Activated T-cell treated with anti-CD3 and anti-CD28 coated beads, Interleukin-2, amount 50 U/mL, for 24 hours (primary cell): ENCODE measurements around the gene RASGRP2.
A peak's percentile ranks its signal among the peaks of the same experiment; 100 is the strongest.

Experiments used
- DNase-seq: peaks from one replicate; pipeline ENCODE4 v3.0.0-alpha.2; 2020
- H3K27ac Mint-ChIP-seq: 2 replicates; pipeline ENCODE4 v1.8.0; 2020; ENCODE audit warnings: mild to moderate bottlenecking, mixed read lengths
- H3K27me3 Mint-ChIP-seq: 2 replicates; pipeline ENCODE4 v1.8.0; 2020; ENCODE audit warnings: mixed read lengths
- H3K36me3 Mint-ChIP-seq: 2 replicates; pipeline ENCODE4 v1.8.0; 2020; ENCODE audit warnings: low read depth, mixed read lengths
- H3K4me1 Mint-ChIP-seq: 2 replicates; pipeline ENCODE4 v1.8.0; 2020; ENCODE audit warnings: low read depth, mixed read lengths
- H3K4me3 Mint-ChIP-seq: 2 replicates; pipeline ENCODE4 v1.8.0; 2020; ENCODE audit warnings: mild to moderate bottlenecking, moderate library complexity, mixed read lengths
- H3K9me3 Mint-ChIP-seq: 2 replicates; pipeline ENCODE4 v1.8.0; 2020; ENCODE audit warnings: mixed read lengths

RASGRP2 gene

DNA sequence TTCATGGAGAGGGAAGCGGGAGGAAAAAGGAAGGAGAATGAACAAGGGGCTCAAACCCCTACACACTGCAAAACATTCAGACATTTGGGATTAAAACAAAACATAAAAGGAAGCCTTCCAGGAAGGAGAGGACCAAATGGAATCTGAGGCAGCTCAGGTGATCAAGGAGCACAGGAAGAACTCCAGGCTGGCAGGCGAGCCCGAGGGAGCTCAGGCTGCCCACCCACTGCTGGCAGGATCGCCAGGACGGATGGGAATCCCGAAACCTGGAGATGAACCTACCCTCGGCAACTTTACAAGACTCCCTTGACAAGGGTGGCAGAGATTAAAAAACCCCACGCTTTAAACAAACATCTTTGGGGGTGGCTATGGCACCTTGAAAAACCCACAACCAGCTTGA lies 20.8 kb upstream of the RASGRP2 start:
- peak; percentile 24 for DNase-seq
- H3K9me3 Mint-ChIP-seq: no peaks in the 10 kb centered on the region
- H3K27ac Mint-ChIP-seq: peak overlapping the region; percentile 90
- no peaks in the 10 kb centered on the region for H3K27me3 Mint-ChIP-seq
- H3K4me1 Mint-ChIP-seq: peaks cover 89% of the 10 kb centered on the region
- peak overlapping the region; percentile 58 for H3K4me3 Mint-ChIP-seq
- H3K36me3 Mint-ChIP-seq: peaks cover 89% of the 10 kb centered on the region

GRCh38 chr11:64764040-64764611 lies 20.2 kb upstream of the RASGRP2 start:
- Mint-ChIP-seq H3K4me1 (peaks cover 89% of the 10 kb centered on the region), H3K9me3 (no peaks in the 10 kb centered on the region), H3K4me3 (peak overlapping the region; percentile 58), H3K27me3 (no peaks in the 10 kb centered on the region), H3K27ac (peak overlapping the region; percentile 90), H3K36me3 (peaks cover 84% of the 10 kb centered on the region)
- DNase-seq: peak; percentile 57

GRCh38 chr11:64763526-64764039 lies 19.6 kb upstream of the RASGRP2 start:
- peaks cover 78% of the 10 kb centered on the region for H3K36me3 Mint-ChIP-seq
- peak overlapping the region; percentile 90 for H3K27ac Mint-ChIP-seq
- no peaks in the 10 kb centered on the region for H3K27me3 Mint-ChIP-seq
- no peaks in the 10 kb centered on the region for H3K9me3 Mint-ChIP-seq
- peaks cover 84% of the 10 kb centered on the region for H3K4me1 Mint-ChIP-seq
- DNase-seq: peak; percentile 55
- H3K4me3 Mint-ChIP-seq: peak overlapping the region; percentile 58

- DNase-seq: no peak
- Mint-ChIP-seq H3K27ac (peak overlapping the region; percentile 90), H3K4me1 (peaks cover 77% of the 10 kb centered on the region), H3K9me3 (no peaks in the 10 kb centered on the region), H3K36me3 (peaks cover 71% of the 10 kb centered on the region), H3K4me3 (no peak overlapping the region), H3K27me3 (no peaks in the 10 kb centered on the region)
Measured at GRCh38 chr11:64762674-64763525, 19.0 kb upstream of the RASGRP2 start.

- H3K4me1 Mint-ChIP-seq: peaks cover 71% of the 10 kb centered on the region
- H3K36me3 Mint-ChIP-seq: peaks cover 67% of the 10 kb centered on the region
- no peaks in the 10 kb centered on the region for H3K9me3 Mint-ChIP-seq
- DNase-seq: peak; percentile 48
- H3K27me3 Mint-ChIP-seq: no peaks in the 10 kb centered on the region
- H3K4me3 Mint-ChIP-seq: no peak overlapping the region
- H3K27ac Mint-ChIP-seq: peak overlapping the region; percentile 90
Measured at GRCh38 chr11:64762277-64762673, 18.3 kb upstream of the RASGRP2 start.

GRCh38 chr11:64760759-64761420 lies 16.9 kb upstream of the RASGRP2 start:
- Mint-ChIP-seq H3K4me3 (no peak overlapping the region), H3K4me1 (peaks cover 60% of the 10 kb centered on the region), H3K9me3 (no peaks in the 10 kb centered on the region), H3K36me3 (peaks cover 58% of the 10 kb centered on the region), H3K27ac (peak overlapping the region; percentile 90), H3K27me3 (no peaks in the 10 kb centered on the region)
- no peak for DNase-seq

GRCh38 chr11:64759722-64760719 lies 16.1 kb upstream of the RASGRP2 start, which contains the start of gene PYGM:
Gene PYGM, minus strand, starts transcription at chr11:64759974. Its CDS starts 76 bp downstream, at chr11:64759898.
- Mint-ChIP-seq H3K27me3 (no peaks in the 10 kb centered on the region), H3K27ac (peak within 1 kb of the TSS; percentile 90), H3K36me3 (peaks cover 50% of the 10 kb centered on the region), H3K9me3 (no peaks in the 10 kb centered on the region), H3K4me3 (peak within 1 kb of the TSS; percentile 13), H3K4me1 (peaks cover 53% of the 10 kb centered on the region)
- DNase-seq: no peak

DNA sequence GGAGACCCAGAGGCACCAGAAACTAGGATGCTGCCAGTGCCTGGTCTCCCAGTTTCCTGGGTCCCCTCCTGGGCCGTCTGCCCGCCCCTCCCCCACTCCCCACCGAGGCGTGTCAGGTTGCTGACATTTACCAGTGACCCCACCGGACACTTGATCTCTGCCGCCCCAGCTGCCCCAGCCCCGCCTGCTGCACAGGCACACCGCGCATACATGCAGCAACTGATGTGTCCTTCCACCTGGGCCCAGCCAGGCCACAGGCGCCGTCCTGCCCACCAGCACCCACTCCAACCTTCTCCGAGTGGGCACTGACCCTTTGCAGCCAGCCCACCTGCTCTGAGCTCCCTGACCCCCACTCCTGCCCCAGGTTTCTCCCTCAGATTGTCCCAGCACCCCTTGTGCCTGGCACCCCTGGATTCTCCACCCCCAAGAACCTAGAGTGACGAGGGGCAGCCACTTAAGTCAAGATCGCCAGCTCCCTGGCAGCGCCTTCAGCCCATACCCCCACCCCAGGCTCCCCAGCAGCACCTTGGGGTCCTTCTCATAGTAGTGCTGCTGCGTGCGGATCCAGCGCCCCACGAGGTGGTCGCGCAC lies 15.3 kb upstream of the RASGRP2 start:
- Mint-ChIP-seq H3K4me3 (no peak overlapping the region), H3K36me3 (peaks cover 42% of the 10 kb centered on the region), H3K27me3 (no peaks in the 10 kb centered on the region), H3K4me1 (peaks cover 45% of the 10 kb centered on the region), H3K27ac (peak overlapping the region; percentile 90), H3K9me3 (no peaks in the 10 kb centered on the region)
- DNase-seq: no peak

- H3K36me3 Mint-ChIP-seq: peaks cover 39% of the 10 kb centered on the region
- no peaks in the 10 kb centered on the region for H3K27me3 Mint-ChIP-seq
- no peak overlapping the region for H3K4me3 Mint-ChIP-seq
- H3K4me1 Mint-ChIP-seq: peaks cover 38% of the 10 kb centered on the region
- DNase-seq: no peak
- H3K9me3 Mint-ChIP-seq: no peaks in the 10 kb centered on the region
- no peak overlapping the region for H3K27ac Mint-ChIP-seq
Measured at GRCh38 chr11:64758330-64759079, 14.6 kb upstream of the RASGRP2 start.

DNA sequence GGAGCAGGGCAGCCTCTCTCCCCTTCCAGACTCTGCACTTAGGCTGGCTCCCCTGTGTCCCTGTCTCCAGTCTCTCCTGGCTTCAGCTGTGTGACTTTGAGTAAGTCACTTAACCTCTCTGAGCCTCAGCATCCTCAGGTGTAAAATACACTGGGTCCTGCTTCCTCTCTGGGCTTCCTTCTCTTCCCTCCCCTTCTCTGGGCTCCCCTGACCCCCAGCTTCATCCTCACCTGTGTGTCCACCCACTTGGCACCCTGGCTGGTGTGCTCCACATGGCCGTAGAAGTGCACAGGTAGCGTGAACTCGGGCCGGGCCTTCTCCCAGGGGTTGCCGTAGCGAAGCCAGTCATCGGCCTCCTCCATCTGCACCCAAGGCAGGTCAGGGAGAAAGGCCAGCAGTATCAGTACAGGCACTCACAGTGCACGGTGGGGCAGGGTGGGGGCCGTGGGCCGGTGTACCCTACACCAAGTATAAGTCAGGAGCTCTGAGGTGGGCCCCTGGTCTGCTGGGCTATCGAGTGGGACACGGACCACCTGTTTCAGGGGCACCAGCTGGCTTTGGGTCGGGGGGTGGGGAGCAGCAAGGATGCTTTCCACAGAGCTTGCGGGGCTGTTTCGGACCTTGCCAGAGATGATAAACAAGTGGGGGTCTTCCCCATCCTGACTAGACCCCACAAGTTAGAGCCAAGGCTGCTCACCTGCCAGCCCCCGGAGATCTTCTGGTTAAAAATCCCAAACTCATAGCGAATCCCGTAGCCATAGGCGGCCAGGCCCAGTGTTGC lies 13.8 kb upstream of the RASGRP2 start:
- Mint-ChIP-seq H3K4me1 (peaks cover 32% of the 10 kb centered on the region), H3K27ac (peak overlapping the region; percentile 63), H3K27me3 (no peaks in the 10 kb centered on the region), H3K4me3 (no peak overlapping the region), H3K36me3 (peaks cover 39% of the 10 kb centered on the region), H3K9me3 (no peaks in the 10 kb centered on the region)
- no peak for DNase-seq

- DNase-seq: no peak
- Mint-ChIP-seq H3K27ac (peak overlapping the region; percentile 22), H3K4me3 (no peak overlapping the region), H3K27me3 (no peaks in the 10 kb centered on the region), H3K4me1 (peaks cover 21% of the 10 kb centered on the region), H3K36me3 (peaks cover 38% of the 10 kb centered on the region), H3K9me3 (no peaks in the 10 kb centered on the region)
Measured at GRCh38 chr11:64755681-64756361, 11.9 kb upstream of the RASGRP2 start.
